K562 (cell line): Measurements from ENCODE around the gene FAM3C. TPM values are rescaled to one million over a fixed set of nuclear protein-coding genes. Genes with fewer than 3 reads are reported as not detected.
A peak's percentile ranks its signal among the peaks of the same experiment; 100 is the strongest.

Experiments
- CCNT2 ChIP-seq: IDR thresholded peaks from 2 replicates; pipeline ENCODE4 v1.6.1; 2011; ENCODE audit warnings: borderline replicate concordance, low read depth, mild to moderate bottlenecking, moderate library complexity, mixed read lengths, low read length; ENCODE audit not compliant: insufficient read length; ENCODE audit errors: extremely low read depth
- CHAMP1 ChIP-seq: fragments of 450-650 bp; IDR thresholded peaks from 2 replicates; pipeline ENCODE4 v1.6.1; 2016; ENCODE audit warnings: mild to moderate bottlenecking
- CREB3 ChIP-seq: fragments of 450-650 bp; conservative IDR thresholded peaks from 2 replicates; pipeline ENCODE4 v1.6.1; 2016; ENCODE audit warnings: missing genetic modification characterization, low read depth, mild to moderate bottlenecking, missing compliant biosample characterization, moderate library complexity
- FOSL1 ChIP-seq: fragments of 200-800 bp; sonication (Bioruptor generic); conservative IDR thresholded peaks from 2 replicates; pipeline ENCODE4 v1.6.1; 2016; ENCODE audit warnings: missing genetic modification characterization, missing compliant biosample characterization
- FOXJ2 ChIP-seq: fragments of 200-800 bp; sonication (Bioruptor generic); IDR thresholded peaks from 2 replicates; pipeline ENCODE4 v1.6.1; 2016; ENCODE audit warnings: missing genetic modification characterization, missing compliant biosample characterization
- FOXK1 ChIP-seq: sonication (generic); formaldehyde crosslinking; IDR thresholded peaks from 2 replicates; pipeline ENCODE4 v1.8.0; 2022; ENCODE audit warnings: missing genetic modification reagents, mild to moderate bottlenecking, borderline replicate concordance
- FOXM1 ChIP-seq, 2 experiments: fragments of 450-650 bp in 1 of 2; sonication (generic) in 1 of 2; formaldehyde crosslinking in 1 of 2; IDR thresholded peaks; 2 replicates each; pipeline versions ENCODE4 v1.6.1 to v1.9.0; 2017 to 2022; ENCODE audit warnings: low read depth in 2 of 2, mild to moderate bottlenecking in 2 of 2, missing genetic modification reagents in 1 of 2, moderate library complexity in 1 of 2
- GABPB2 ChIP-seq: fragments of 250-450 bp; sonication (Bioruptor Pico); conservative IDR thresholded peaks from 2 replicates; pipeline ENCODE4 v1.5.1; 2021; ENCODE audit warnings: mild to moderate bottlenecking
- HOXB6 ChIP-seq: fragments of 250-450 bp; sonication (Bioruptor Pico); IDR thresholded peaks from 2 replicates; pipeline ENCODE4 v1.5.1; 2022; ENCODE audit warnings: mild to moderate bottlenecking, borderline replicate concordance
- MAFF ChIP-seq: IDR thresholded peaks from 2 replicates; pipeline ENCODE4 v1.6.1; 2012; ENCODE audit warnings: low read length, improper control_type of control experiment
- MAFK ChIP-seq: IDR thresholded peaks from 2 replicates; pipeline ENCODE4 v1.6.1; 2011; ENCODE audit warnings: low read length, improper control_type of control experiment
- MYBL2 ChIP-seq, 2 experiments: fragments of 450-650 bp in 1 of 2; sonication (generic) in 1 of 2; formaldehyde crosslinking in 1 of 2; IDR thresholded peaks; 2 replicates each; pipeline versions ENCODE4 v1.6.1 to v1.8.1; 2017 to 2022; ENCODE audit warnings: borderline replicate concordance in 1 of 2, inconsistent platforms in 1 of 2, low read depth in 1 of 2, mild to moderate bottlenecking in 1 of 2, missing genetic modification reagents in 1 of 2, moderate library complexity in 1 of 2
- NCOR1 ChIP-seq: fragments of 450-650 bp; IDR thresholded peaks from 2 replicates; pipeline ENCODE4 v1.6.1; 2016; ENCODE audit warnings: mild to moderate bottlenecking, moderate library complexity
- POLR2AphosphoS5 ChIP-seq: IDR thresholded peaks from 2 replicates; pipeline ENCODE4 v1.6.1; 2011; ENCODE audit warnings: mild to moderate bottlenecking, low read depth, low read length, moderate library complexity; ENCODE audit not compliant: control insufficient read depth, insufficient read depth
- RNF2 ChIP-seq: sonication (generic); IDR thresholded peaks from 2 replicates; pipeline ENCODE4 v1.6.1; 2016
- SOX6 ChIP-seq: fragments of 450-650 bp; IDR thresholded peaks from 2 replicates; pipeline ENCODE4 v1.6.1; 2014; ENCODE audit warnings: mild to moderate bottlenecking
- TEAD4 ChIP-seq, 2 experiments: sonication (generic) in 1 of 2; formaldehyde crosslinking in 1 of 2; IDR thresholded peaks; 2 replicates each; pipeline versions ENCODE4 v1.6.1 to v1.8.0; 2012 to 2022; ENCODE audit warnings: borderline replicate concordance in 1 of 2, inconsistent platforms in 1 of 2, low read length in 1 of 2, mild to moderate bottlenecking in 1 of 2, missing genetic modification reagents in 1 of 2
- polyA plus RNA-seq, 8 experiments: library from polyadenylated mRNA; depleted of rRNA in 4 of 8; stranded (reverse) in 5 of 8; unstranded in 3 of 8; fragments of >200 nt; fragmentation: Nextera tagmentation in 2 of 8; fragmentation: Illumina TruSeq in 1 of 8; extraction: Ambion mirVana in 2 of 8; extraction: Trizol in 1 of 8; gene quantifications; 2 replicates each; pipeline versions ENCODE4 v1.2.1 to v1.2.3, GENCODE V29; 2011 to 2014; ENCODE audit warnings: inconsistent platforms in 1 of 8, missing spikeins in 1 of 8
- total RNA-seq, 7 experiments: library from RNA; depleted of rRNA in 6 of 7; stranded (reverse); fragments of >200 nt in 6 of 7; fragmentation: Illumina TruSeq in 2 of 7; extraction: Trizol in 2 of 7; gene quantifications; 2 replicates each; pipeline versions ENCODE4 v1.2.1 to v1.2.3, GENCODE V29; 2011 to 2021; ENCODE audit warnings: low replicate concordance in 1 of 7
- TF ChIP-seq, protein P1 (sequence below): fragments of 450-650 bp; IDR thresholded peaks from 2 replicates; pipeline ENCODE4 v1.6.1; 2016
- TF ChIP-seq, protein P2 (sequence below): fragments of 200-400 bp; formaldehyde crosslinking; IDR thresholded peaks from 2 replicates; pipeline ENCODE4 v1.6.1; 2017; ENCODE audit warnings: mild to moderate bottlenecking, low read depth, low read length, moderate library complexity
- TF ChIP-seq, protein P3 (sequence below): sonication (generic); IDR thresholded peaks from 2 replicates; pipeline ENCODE4 v1.6.1; 2016

FAM3C gene
- total and polyA plus RNA-seq, 9 of the 15 experiments (the other 6 are each of a cell fraction or from before 2014, with no cell fraction given), result 10.6 to 42.6 (median 30.0) TPM

GRCh38 chr7:121394709-121395140, 1.4 kb downstream of the FAM3C start (continued):
- TF ChIP-seq, protein P1, sequence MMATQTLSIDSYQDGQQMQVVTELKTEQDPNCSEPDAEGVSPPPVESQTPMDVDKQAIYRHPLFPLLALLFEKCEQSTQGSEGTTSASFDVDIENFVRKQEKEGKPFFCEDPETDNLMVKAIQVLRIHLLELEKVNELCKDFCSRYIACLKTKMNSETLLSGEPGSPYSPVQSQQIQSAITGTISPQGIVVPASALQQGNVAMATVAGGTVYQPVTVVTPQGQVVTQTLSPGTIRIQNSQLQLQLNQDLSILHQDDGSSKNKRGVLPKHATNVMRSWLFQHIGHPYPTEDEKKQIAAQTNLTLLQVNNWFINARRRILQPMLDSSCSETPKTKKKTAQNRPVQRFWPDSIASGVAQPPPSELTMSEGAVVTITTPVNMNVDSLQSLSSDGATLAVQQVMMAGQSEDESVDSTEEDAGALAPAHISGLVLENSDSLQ, result no peak
- TF ChIP-seq FOXJ2 (tag) (no peak), GABPB2 (CRISPR knock-in tag) (no peak), CCNT2 (peak; percentile 43), POLR2AphosphoS5 (no peak), FOXM1 (IDR thresholded peaks at IDR 0.05; ENCODE audit: low read depth) (peak; percentile 50; the same call in 1 of the 2 replicates), FOXM1 (CRISPR knock-in tag; IDR thresholded peaks at IDR 0.05; ENCODE audit: low read depth) (no peak), HOXB6 (no peak), MYBL2 (IDR thresholded peaks at IDR 0.05; ENCODE audit: low read depth) (peak; percentile 58; the same call in 1 of the 2 replicates), MYBL2 (CRISPR knock-in tag; IDR thresholded peaks at IDR 0.05; ENCODE audit: borderline replicate concordance) (no peak), FOSL1 (tag) (peak; percentile 87), RNF2 (no peak), MAFK (peak; percentile 54), SOX6 (peak; percentile 37), MAFF (peak; percentile 77), CREB3 (tag) (no peak), CHAMP1 (0 out of 2 replicates have a peak, but pooled peaks have one; percentile 57), FOXK1 (CRISPR knock-in tag) (no peak), NCOR1 (peak; percentile 53), TEAD4 (IDR thresholded peaks at IDR 0.05; ENCODE audit: low read length) (peak; percentile 57), TEAD4 (CRISPR knock-in tag; IDR thresholded peaks at IDR 0.05; ENCODE audit: borderline replicate concordance) (no peak)
- TF ChIP-seq, protein P2, sequence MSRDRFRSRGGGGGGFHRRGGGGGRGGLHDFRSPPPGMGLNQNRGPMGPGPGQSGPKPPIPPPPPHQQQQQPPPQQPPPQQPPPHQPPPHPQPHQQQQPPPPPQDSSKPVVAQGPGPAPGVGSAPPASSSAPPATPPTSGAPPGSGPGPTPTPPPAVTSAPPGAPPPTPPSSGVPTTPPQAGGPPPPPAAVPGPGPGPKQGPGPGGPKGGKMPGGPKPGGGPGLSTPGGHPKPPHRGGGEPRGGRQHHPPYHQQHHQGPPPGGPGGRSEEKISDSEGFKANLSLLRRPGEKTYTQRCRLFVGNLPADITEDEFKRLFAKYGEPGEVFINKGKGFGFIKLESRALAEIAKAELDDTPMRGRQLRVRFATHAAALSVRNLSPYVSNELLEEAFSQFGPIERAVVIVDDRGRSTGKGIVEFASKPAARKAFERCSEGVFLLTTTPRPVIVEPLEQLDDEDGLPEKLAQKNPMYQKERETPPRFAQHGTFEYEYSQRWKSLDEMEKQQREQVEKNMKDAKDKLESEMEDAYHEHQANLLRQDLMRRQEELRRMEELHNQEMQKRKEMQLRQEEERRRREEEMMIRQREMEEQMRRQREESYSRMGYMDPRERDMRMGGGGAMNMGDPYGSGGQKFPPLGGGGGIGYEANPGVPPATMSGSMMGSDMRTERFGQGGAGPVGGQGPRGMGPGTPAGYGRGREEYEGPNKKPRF, result no peak
- TF ChIP-seq, protein P3, sequence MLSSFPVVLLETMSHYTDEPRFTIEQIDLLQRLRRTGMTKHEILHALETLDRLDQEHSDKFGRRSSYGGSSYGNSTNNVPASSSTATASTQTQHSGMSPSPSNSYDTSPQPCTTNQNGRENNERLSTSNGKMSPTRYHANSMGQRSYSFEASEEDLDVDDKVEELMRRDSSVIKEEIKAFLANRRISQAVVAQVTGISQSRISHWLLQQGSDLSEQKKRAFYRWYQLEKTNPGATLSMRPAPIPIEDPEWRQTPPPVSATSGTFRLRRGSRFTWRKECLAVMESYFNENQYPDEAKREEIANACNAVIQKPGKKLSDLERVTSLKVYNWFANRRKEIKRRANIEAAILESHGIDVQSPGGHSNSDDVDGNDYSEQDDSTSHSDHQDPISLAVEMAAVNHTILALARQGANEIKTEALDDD, result peak; percentile 56; the same call in 1 of the 2 replicates
